Left kidney (tissue), 2 donors: ENCODE measurements around the gene PTPRE. TPM values are rescaled to one million over a fixed set of nuclear protein-coding genes. Genes with fewer than 3 reads are reported as not detected.

ENCODE experiments used
- DNase-seq: peaks from one replicate; pipeline ENCODE4 v3.0.0-alpha.2; 2013
- polyA plus RNA-seq: library from polyadenylated mRNA; unstranded; fragments of 120-200 nt; gene quantifications from one replicate; pipeline ENCODE4 v1.2.1, GENCODE V29; 2013; ENCODE audit not compliant: insufficient read length

Gene PTPRE
- polyA plus RNA-seq, 1 donor = 5.6 TPM

DNA sequence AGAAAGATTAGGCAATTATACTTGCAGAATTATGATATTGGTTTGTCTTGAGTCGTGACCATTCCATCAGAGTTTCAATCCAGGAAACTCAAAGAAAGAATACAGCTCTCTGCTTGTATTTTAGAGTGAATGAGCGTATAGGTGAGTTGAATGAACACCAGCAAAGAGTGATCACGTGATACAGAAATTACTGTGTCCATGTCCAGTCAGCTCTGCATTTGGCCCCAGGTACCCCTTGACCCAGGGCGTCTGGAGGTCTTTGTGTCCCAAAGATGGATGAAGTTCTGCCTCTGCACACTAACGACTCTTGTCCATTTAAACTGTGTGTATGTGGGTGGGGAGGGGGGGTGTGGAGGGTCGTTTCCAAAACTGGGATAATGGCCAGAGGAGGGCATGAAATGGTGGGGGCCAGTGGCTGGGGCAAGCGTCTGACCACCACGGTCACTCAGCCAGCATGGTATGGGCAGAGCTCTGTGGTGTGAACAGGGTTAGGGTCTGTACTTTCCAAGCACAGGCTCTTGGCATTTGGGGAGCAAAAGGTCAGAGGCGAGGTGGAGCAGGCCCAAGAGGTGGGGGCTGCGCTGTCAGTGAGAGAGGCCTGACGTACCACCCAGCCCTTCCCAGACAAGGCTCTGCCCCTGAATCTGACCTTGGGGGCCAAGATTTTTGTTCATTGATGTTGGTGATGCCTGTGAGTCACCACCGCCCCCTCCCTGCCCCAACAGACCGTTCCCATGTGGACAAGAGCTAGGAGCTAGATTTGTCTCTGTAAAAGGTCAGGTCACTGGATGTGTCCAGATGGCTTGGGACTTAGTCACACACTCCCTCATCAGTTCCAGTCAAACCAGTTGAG lies 1.4 kb downstream of the PTPRE start:
- DNase-seq = no peak

DNA sequence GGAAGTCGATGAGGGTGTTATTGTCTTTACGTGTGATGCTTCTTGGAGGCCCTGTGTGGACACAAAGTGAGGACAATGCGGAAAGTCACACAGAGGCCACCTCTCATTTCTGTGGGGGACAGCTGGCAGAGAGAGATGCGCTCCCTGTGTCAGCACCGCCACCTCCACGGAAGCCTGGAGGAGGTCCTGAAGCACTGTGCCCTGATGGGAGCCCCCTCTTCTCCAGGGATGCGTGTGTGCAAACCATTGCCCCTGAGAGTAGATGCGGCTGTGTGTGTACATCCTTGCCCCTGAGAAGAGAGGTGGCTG lies 2.0 kb downstream of the PTPRE start:
- DNase-seq = no peak

DNA sequence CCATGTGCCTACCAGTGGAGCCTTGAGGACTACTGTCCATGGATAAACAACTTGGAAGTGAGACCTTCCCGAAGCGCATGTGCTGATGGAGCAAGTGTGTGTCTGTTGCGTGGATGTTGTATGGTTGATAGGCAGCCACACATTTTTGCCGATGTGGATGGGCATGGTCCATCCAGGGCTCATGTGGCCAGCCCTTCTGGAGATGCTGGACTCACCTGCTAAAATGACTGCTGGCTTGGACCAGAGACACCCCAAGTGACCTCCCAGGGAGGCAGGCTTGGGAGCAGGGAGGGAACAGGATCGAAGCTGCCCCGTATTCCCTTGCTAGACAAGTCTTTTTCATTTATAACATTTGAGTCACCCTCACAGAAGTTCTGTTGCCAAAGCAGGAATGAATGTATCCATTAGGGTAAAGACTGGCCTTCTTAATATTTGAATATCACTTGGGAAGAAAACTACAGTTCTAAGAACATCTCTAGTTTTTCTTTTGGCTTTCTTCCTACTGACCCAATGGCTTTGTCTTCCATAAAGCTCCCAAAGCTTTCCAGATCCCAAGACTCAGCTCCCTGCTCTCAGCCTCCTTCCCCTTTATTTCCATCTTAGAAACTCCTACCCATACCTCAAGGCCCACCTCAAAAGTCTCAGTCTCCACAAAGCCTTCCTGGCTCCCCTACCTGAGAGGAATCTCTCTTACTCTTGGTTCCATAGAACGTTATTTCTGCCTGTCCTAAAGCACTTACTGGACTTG lies 3.0 kb downstream of the PTPRE start:
- no peak for DNase-seq

DNA sequence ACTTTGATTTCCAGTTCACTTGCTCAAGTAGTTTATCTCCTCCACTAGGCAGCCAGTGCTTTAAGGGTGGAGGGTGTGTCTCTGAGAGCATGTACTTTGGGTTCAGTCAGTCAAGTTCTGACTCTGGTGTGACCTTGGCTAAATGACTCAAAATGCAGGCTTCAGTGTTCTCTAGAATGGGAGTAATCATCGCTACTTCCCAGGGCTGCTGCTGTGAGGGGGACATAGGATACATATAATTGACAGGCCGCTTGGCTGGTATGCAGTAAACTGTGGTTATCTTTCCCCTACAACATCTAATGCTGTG lies 3.5 kb downstream of the PTPRE start:
- DNase-seq = no peak

DNA sequence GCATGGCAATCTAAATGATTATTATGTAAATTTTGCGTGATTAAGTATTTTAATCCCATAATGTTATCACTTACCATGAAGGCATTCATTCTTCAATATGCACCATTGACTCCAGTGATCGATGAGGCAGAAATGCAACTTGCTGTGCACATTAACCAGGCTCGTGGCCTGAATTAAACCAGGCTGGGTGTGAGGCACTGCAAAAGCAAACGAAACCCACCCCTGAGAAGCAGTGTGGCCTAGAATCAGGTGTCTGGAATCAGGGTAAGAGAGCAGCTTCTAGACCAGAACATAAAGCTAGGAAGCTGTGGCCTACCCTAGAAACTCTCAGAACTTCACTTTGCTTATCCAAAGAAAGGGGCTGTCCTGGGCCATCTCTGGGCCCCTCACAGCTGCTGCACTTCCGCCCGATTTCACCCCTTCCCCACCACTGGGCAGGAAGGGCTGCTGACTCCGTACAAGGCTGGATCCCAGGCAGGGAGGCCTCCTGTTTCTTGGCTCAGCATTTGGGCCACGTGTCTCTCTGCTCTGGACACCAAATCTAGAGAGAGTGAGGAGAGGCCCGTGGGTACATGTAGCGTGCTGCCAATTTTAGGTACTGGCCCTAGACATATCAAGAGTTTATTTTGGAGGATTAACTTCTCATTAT lies 4.4 kb downstream of the PTPRE start:
- no peak for DNase-seq

DNA sequence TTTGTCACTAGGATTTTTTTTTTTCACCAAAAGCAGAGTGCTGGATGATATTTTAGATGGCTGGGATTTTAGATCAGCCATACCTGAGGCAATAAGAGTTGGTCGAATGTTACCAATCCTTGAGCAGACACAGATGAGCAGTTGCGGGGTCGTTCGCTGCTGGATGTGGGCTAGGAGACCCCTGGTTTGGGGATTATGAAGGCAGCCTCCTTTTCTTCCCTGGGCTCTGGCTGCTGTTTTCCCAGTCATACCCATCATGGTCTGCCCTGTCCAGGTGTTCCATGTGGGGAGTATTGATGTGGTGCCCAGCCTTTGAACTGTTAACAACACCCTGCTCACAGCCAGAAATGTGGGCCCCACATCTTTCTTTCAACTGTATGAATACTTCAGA lies 5.0 kb downstream of the PTPRE start:
- no peak for DNase-seq

DNA sequence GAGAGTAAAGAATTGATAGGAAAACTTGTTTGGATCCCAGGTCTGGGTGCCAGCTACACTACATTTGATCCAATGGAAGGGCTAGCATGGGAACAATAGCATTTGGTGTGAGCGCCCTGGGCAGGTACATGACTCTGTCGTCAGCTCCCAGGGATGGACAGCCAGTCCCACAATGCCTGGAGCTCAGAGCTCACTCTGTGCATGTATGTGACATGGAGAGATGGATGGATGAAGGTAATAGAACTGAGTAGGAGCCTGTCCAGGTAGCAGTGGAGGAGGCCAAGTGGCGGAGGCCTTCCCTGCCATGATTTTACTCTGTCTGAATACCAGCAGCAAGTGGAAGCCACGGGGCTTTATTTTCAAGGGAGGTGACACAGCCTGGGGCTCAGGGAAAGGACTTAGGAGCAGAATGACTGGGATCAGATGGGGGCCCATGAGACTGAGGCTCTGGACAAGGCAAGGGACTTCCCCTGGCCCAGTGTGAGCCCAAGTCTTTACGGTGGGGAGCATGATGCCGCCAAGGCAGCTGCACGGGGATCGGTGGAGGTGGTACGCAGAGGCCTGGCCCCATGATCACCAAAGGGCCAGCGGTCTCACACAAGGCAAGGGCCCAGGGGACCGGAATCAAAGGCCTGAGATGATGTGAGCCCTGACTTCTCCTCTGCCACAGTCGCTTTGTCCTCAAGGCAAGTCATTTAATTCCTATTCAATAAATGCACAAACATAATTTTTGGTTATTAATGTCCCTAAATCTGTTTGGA lies 5.9 kb downstream of the PTPRE start:
- DNase-seq = no peak

DNA sequence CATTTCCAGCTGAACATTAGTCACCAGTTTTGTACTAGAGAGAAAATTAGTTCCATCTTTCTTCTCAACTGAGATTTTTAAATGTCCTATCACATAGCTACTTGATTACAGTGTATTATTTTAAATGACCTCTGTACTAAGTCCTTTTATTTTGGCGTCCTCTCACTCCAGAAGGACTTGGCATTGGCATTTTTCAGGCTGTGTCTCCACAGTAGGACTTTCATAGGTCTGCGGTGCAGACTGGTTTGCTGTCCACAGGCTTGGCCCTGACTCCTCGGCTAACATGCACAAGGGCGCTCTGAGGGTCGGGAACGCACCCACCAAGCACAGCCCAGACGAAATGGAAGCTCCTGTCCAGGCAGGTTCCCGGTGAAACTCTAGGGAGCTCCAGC lies 6.5 kb downstream of the PTPRE start:
- no peak for DNase-seq

DNA sequence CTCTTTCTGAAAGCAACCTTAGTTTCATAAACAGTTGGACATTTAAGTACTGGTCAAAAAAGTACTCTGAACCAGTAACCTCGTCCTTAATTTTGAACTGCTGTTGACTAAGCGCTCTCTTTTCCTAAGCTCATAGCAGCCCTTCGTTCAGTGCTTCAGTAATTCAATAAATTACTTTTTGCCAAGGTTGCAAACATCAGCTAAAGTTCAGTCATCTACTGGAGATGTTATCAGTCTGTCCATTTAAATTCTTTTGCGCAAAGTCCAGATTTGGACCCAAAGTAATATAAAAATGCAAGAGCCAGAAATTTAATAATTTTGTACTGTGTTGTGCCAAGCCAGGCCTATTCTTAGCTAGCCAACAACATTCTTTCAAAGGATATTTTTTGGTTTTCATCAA lies 8.4 kb downstream of the PTPRE start:
- no peak for DNase-seq

DNA sequence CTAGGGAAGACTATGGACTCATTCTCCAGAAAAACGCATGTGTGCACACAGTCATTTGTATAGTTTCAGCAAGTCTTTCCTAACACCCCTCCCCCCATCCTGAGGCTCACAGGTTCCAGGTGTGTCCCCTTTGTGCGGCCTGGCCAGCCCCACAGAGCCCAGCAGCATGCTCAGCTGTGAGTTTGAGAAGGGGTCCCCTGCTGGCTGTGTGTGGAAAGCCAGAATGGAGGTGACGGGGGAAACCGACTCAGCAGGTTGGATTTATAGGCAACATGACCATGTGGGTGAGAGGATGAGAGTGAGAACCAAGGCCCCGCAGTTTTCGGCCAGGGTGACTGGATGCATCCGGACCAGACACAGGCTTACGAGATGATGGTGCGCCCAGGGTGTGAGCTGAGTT lies 9.9 kb downstream of the PTPRE start:
- no peak for DNase-seq

DNA sequence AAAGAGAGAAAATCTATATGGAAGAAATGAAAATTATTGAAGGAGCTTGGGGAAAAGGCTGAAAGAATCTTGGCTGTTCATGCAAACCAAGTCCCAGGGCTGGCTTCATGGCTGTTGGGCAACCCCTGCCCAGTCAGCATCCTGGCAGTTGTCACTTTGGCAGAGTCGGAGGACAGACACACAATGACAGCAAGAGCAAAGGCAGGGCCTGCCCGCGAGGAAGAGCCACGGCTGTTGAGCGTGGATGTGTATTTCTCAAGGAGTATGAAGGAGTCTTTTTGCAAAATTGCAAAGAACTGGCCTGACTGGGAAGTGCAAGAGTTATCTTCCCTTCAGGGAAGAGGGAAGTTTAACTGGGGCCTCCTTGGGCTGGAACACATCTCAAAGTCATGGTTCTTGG lies 11.7 kb downstream of the PTPRE start:
- no peak for DNase-seq

DNA sequence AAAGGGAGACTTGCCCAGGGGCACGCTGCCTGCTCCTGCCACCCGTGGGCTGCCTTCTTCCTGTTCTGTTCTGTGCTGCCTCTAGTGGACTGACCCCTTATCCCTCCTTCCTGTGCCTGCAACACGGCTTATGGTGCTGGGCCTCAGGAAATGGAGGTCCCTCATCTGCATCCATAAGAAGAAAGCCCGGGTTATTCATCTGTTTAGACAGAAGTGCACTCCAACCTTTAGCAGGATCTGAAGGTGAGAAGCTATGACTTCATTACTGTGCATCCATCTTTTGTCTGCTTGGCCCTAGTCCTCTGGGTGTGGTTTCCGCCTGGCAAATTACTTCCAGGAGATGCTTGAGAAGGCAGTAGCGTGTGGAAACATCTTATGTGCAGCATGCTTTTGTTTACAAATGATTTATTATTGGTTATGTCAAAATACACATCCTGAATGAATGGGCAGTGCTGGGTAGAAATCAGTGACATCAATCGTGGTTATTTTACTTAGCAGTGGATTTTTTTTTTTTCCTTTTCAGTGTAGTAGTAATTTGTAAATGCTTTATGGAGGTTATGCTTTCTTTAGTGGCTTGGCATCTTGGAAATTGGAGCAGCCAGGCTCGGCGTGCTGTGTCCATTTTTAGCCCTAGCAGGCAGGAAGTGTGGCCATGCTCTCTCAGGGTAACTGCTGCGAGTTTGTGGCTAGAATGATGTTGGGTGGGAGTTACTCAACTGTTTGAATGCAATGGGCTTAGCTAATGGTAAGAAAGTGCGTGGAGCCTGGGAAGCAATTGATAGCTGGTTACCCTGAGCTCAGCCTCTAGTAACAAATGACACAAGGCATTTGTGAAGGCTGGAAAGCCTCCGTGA lies 12.7 kb downstream of the PTPRE start:
- no peak for DNase-seq

DNA sequence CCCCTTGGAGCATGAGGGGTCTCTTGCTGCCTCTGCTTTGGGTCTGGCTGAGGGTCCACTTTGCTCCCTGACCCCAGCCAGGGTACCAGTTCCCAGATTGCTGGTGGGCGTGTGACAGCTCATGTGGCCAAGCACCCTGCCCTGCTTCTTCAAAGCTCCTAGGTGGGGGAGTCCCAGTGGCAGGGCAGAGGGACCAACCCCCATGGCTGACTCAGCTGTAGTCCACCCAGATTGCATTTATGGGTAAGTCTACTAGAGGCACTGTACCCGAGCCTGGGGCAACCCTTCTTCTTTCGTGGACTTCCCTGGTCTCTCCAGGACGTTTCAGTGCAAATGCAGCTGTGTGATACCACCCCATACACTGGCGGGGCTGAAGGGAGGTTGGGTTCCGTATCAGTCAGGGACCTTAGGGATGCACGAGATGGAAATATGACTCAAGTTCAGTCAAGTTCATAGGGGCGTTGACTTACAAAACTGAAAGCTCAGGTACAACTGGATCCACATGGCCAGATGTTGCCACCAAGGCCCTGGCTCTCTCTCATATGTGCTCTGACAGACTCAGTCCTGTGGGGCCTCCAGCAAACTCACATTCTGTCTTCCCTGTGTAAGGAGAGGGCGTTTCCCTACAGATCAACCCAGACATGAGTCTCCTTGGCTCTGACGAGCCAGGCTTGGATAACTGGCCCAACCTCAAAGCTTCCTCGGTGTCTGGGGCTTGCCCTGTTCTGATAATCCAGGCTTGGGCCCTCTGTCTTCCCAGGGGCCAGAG lies 13.6 kb downstream of the PTPRE start:
- DNase-seq = no peak

DNA sequence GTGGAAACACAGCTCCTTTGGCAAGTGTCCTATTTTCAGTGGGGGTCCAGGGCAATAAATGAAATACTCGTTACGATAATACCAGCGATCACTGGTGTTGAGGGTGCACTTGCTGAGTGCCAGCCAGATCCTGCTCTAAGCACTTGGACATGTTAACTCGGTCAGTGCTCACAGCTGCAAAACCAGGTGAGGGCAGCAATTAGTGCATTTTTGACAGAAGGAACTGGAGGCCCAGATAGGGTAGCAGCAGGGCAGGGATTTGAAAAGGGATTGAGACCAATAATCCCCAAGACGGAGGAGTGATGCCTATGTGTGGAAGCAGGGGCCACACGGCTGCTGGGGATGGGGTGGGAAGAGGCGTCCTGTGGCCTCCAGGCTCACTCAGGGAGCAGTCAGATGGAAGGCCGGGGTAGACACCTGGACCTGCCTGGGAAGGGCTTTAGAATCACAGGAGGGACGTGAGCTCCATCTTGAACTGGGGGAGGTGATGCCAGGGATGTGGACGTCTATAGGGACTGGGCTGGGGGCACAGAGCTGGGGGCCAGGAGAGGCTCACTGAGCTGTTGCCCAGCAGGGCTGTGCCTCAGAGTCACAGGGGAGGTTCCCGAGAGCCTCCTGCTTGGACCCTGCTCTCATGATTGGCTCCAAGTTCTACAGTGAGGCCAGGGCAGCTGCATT lies 14.3 kb downstream of the PTPRE start:
- DNase-seq = no peak

DNA sequence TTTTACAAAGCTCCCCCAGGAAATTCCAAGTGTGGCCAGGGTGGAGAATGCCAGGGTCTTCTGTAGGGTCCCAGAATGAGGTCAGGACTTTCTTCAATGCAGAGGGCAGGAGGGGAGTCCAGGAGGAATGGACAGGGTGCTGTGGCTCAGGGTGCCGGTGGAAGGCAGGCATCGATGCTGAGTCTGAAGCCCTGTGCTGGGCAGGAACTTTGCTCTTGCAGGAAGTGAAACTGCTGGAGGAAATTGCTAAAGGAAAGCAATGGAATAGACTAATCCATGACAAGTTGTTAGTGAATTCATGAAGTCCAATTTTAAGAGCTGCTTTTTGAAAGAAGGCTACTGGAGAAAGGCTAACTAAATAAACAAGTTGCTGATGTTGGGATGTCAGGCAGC lies 14.8 kb downstream of the PTPRE start:
- no peak for DNase-seq

DNA sequence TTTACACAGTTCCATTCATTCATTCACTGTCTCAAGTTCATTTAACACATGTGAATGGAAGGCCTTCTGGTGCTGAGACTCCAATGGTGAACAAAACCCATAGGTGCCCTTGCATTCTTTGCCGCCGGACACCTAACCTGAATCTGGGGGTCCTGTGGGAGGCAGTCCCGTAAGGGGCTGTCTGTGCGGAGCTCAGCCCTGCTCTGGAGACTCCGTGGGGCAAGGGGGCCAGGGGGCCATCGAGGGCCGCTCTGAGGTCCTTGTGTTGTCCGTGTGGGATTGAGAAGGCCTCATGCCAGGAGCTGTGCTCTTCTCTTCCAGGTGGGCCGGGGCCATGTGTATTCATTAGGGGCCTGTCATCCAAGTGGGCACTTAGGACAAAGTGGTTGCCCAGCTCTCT lies 15.3 kb downstream of the PTPRE start:
- no peak for DNase-seq

DNA sequence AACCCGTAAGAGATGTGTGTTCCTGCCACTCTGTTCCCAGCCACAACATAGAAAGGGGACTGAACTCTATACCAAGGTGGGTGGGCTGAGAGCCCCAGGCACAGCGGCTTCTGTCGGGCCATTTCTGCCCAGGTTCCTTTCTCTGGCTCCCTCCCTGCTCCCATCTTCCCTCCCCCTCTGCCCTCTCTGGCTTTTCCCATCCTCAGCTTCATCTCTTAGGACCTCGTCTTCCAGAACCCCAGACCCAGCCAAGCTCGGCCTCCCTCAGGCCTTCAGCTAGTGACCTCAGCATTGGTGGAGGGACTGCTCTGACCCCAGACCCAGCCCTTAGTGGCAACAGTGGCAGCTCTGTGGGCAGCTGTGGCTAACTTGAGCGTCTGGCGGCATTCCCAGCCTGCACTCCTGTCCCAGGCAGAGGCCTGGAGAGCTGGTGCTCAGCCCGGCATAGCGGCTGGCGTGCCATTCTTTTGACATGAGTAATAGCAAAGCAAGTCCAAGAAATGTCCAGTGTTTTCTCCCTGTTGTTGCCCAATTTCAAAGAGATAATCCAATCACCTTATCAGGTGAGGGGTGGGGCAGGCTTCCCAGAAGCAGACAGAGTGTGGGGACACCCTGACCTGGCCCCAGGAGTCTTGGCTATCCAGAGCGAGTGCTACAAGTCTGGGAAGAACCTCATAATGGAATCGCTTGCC lies 15.9 kb downstream of the PTPRE start:
- no peak for DNase-seq

DNA sequence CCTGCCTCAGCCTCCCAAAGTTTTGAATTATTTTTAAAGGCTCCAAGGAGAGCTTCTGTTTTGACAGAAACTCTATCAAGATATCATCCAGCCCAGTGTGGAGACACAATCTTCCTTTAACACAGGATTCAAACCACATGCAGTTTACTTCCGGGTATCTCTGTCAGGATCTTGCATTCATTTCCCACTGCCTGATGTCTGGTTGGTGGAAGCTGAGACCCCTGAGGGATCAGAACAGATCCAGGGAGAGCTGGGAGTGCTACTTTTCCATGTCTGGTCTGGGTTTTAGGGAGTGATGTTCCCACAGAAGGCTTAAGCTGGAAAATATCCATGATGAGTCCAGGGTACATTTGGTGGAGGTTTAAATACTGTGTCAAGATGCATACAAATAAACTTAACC lies 16.7 kb downstream of the PTPRE start:
- DNase-seq = no peak

DNA sequence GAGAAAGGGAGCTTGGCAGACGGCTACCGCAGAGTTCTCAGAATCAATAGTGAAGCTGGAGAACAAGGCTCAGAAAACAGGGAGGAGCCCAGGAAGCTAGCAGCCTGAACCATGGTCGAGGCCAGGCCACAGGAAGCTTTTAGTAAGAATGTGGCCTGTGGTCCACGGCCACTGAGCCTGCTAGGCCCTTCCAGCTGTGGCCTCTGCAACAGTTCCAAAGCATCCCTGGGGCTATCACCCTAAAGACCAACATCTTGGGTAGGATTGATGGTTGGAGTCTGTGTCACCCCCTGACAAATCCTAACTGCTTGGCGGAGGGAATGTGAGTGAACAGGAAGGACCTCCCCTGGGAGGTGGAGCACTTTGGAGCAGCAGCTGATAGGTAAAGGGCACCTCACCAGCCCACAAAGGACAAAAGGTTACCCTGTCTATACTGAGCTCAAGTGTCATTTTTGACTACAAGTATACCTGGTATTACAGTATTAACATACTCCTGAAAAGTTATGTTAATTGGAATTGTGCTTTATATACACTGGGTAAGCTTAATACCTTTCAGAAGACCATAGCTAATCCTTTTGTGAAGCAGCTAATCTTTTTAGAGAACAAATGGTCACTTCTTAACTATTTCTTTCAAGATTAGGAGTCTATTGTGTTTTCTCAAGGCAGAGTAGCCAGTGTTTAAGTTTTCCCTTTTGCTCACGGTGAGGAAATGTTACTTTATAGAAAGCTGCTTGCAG lies 18.7 kb downstream of the PTPRE start:
- no peak for DNase-seq
